SK-N-SH (cell line): Measurements from ENCODE around the gene IL10RA. TPM values are rescaled to one million over a fixed set of nuclear protein-coding genes. Genes with fewer than 3 reads are reported as not detected.

Experiments
- CTCF ChIA-PET: fragments of 300-600, 350-600 bp; formaldehyde crosslinking; extraction: SDS; loops from one replicate; lab custom pipeline; 2021; lab: Yijun Ruan, JAX
- POLR2A ChIA-PET: fragments of 350-600 bp; sonication (Branson Sonifier 250); formaldehyde crosslinking; extraction: SDS; loops from one replicate; lab custom pipeline; 2020; ENCODE audit warnings: antibody characterized with exemption, inconsistent platforms; lab: Yijun Ruan, JAX
- DNase-seq: peaks from one replicate; pipeline ENCODE4 v3.0.0; 2012
- H2AFZ ChIP-seq: fragments of 200-600 bp; sonication (generic); 2 replicates; pipeline ENCODE4 v1.8.1; 2016; ENCODE audit warnings: antibody characterized with exemption, mild to moderate bottlenecking, low read depth
- H3F3A ChIP-seq: fragments of 200-600 bp; sonication (generic); replicated peaks from 2 replicates; pipeline ENCODE3; 2016; ENCODE audit warnings: antibody characterized with exemption, mild to moderate bottlenecking; ENCODE audit not compliant: insufficient read depth
- H3K27ac ChIP-seq, 2 experiments: fragments of 200-500 bp in 1 of 2; fragments of 200-600 bp in 1 of 2; sonication (Bioruptor generic) in 1 of 2; sonication (generic), shearing (Covaris generic) in 1 of 2; 2 replicates each; pipeline versions ENCODE4 v1.5.1 to v1.6.1; 2014 to 2016; ENCODE audit warnings: low read depth in 2 of 2, inconsistent platforms in 1 of 2, low read length in 1 of 2, mild to moderate bottlenecking in 1 of 2, mixed read lengths in 1 of 2
- H3K27me3 ChIP-seq: fragments of 200-600 bp; sonication (generic), shearing (Covaris generic); 2 replicates; pipeline ENCODE4 v1.6.1; 2016; ENCODE audit warnings: mixed run types; ENCODE audit not compliant: insufficient read depth
- H3K36me3 ChIP-seq, 2 experiments: fragments of 200-500 bp in 1 of 2; fragments of 200-600 bp in 1 of 2; sonication (Bioruptor generic) in 1 of 2; sonication (generic) in 1 of 2; replicated peaks in 1 of 2; 2 replicates each; pipeline versions ENCODE3 to v1.5.1; 2014 to 2016; ENCODE audit warnings: low read length in 1 of 2, mild to moderate bottlenecking in 1 of 2; ENCODE audit not compliant: insufficient read depth in 2 of 2, control insufficient read depth in 1 of 2
- H3K4me1 ChIP-seq, 2 experiments: fragments of 200-500 bp in 1 of 2; fragments of 200-600 bp in 1 of 2; sonication (Bioruptor generic) in 1 of 2; sonication (generic), shearing (Covaris generic) in 1 of 2; 2 replicates each; pipeline versions ENCODE4 v1.5.1 to v1.6.1; 2014 to 2016; ENCODE audit warnings: low read depth in 1 of 2, low read length in 1 of 2, mixed run types in 1 of 2; ENCODE audit not compliant: insufficient read depth in 2 of 2, control insufficient read depth in 1 of 2
- H3K4me2 ChIP-seq: fragments of 200-600 bp; sonication (generic), shearing (Covaris generic); 2 replicates; pipeline ENCODE4 v1.6.1; 2017; ENCODE audit warnings: mixed run types
- H3K4me3 ChIP-seq, 2 experiments: fragments of 200-500 bp in 1 of 2; fragments of 200-600 bp in 1 of 2; sonication (Bioruptor generic) in 1 of 2; sonication (generic), shearing (Covaris generic) in 1 of 2; 2 replicates each; pipeline versions ENCODE4 v1.5.1 to v1.8.1; 2014 to 2016; ENCODE audit warnings: low read depth in 2 of 2, inconsistent platforms in 1 of 2, low read length in 1 of 2, mild to moderate bottlenecking in 1 of 2, mixed read lengths in 1 of 2, moderate library complexity in 1 of 2
- H3K79me2 ChIP-seq: fragments of 200-600 bp; sonication (generic); 2 replicates; pipeline ENCODE4 v1.8.1; 2017; ENCODE audit warnings: mild to moderate bottlenecking; ENCODE audit not compliant: insufficient read depth
- H3K9ac ChIP-seq: fragments of 200-600 bp; sonication (generic); 2 replicates; pipeline ENCODE4 v1.6.1; 2017; ENCODE audit warnings: mixed run types
- H3K9me2 ChIP-seq: fragments of 200-600 bp; sonication (generic); 2 replicates; pipeline ENCODE4 v1.6.1; 2017; ENCODE audit warnings: mixed run types
- H3K9me3 ChIP-seq: fragments of 200-600 bp; sonication (generic); 2 replicates; pipeline ENCODE4 v1.6.1; 2017; ENCODE audit warnings: mixed run types, mild to moderate bottlenecking, moderate library complexity
- H4K20me1 ChIP-seq: fragments of 200-600 bp; sonication (generic); 2 replicates; pipeline ENCODE4 v1.6.1; 2017; ENCODE audit warnings: mild to moderate bottlenecking, mixed run types; ENCODE audit not compliant: insufficient read depth
- CHD2 ChIP-seq: fragments of 150-350 bp; IDR thresholded peaks from 2 replicates; pipeline ENCODE4 v1.6.1; 2018; ENCODE audit warnings: low read length; ENCODE audit not compliant: partially characterized antibody
- CTCF ChIP-seq: fragments of 200-600 bp; sonication (generic); IDR thresholded peaks from 2 replicates; pipeline ENCODE4 v1.6.1; 2017; ENCODE audit warnings: antibody characterized with exemption, mild to moderate bottlenecking, moderate library complexity
- ELF1 ChIP-seq: IDR thresholded peaks from 2 replicates; pipeline ENCODE4 v1.4.0; 2012
- FOSL2 ChIP-seq: IDR thresholded peaks from 2 replicates; pipeline ENCODE4 v1.4.0; 2012; ENCODE audit warnings: low read depth, mild to moderate bottlenecking, moderate library complexity, borderline replicate concordance
- FOXJ3 ChIP-seq: sonication (generic); formaldehyde crosslinking; IDR thresholded peaks from 2 replicates; pipeline ENCODE4 v1.5.1; 2020; ENCODE audit warnings: mild to moderate bottlenecking, missing genetic modification reagents
- FOXM1 ChIP-seq: IDR thresholded peaks from 2 replicates; pipeline ENCODE4 v1.4.0; 2012; ENCODE audit warnings: low read depth, mild to moderate bottlenecking
- NRF1 ChIP-seq: IDR thresholded peaks from 2 replicates; pipeline ENCODE4 v1.6.1; 2012; ENCODE audit warnings: low read depth, mild to moderate bottlenecking, low read length
- PBX3 ChIP-seq: IDR thresholded peaks from 2 replicates; pipeline ENCODE4; 2012
- POLR2AphosphoS5 ChIP-seq: IDR thresholded peaks from 2 replicates; pipeline ENCODE4 v1.6.1; 2012; ENCODE audit warnings: low read depth, low read length
- RAD21 ChIP-seq: IDR thresholded peaks from 2 replicates; pipeline ENCODE4 v1.6.1; 2012; ENCODE audit warnings: mild to moderate bottlenecking, low read length
- RCOR1 ChIP-seq: fragments of 150-350 bp; IDR thresholded peaks from 2 replicates; pipeline ENCODE4 v1.6.1; 2017; ENCODE audit warnings: antibody characterized with exemption, low read length
- SMC3 ChIP-seq: IDR thresholded peaks from 2 replicates; pipeline ENCODE4 v1.6.1; 2012; ENCODE audit warnings: low read depth, low read length, improper control_type of control experiment
- TAF1 ChIP-seq: IDR thresholded peaks from 2 replicates; pipeline ENCODE4 v1.6.1; 2012; ENCODE audit warnings: low read depth, mild to moderate bottlenecking, low read length, moderate library complexity, borderline replicate concordance
- USF2 ChIP-seq: fragments of 150-350 bp; IDR thresholded peaks from 2 replicates; pipeline ENCODE4 v1.6.1; 2017; ENCODE audit warnings: antibody characterized with exemption, low read length, low read depth, borderline replicate concordance
- YY1 ChIP-seq: IDR thresholded peaks from 2 replicates; pipeline ENCODE4 v1.4.0; 2012; ENCODE audit warnings: low read depth, mild to moderate bottlenecking
- WGBS: methylation state at CpG from one replicate; pipeline ENCODE4 v1.1.6; 2017; ENCODE audit warnings: low lambda C conversion rate; 5-methylcytosine and 5-hydroxymethylcytosine counted together
- polyA plus RNA-seq, 3 experiments: library from polyadenylated mRNA; depleted of rRNA; stranded (reverse); fragments of >200 nt; gene quantifications; 2 replicates each; pipeline ENCODE4 v1.2.3, GENCODE V29; 2012

The IL10RA gene
- polyA plus RNA-seq, 1 of the 3 experiments (the other 2 are of a cell fraction), result not detected

- peaks cover 0 to 4% of the 10 kb centered on the region in 2 experiments; a peak in 1 of 4 replicates for H3K4me1 ChIP-seq
- peaks cover 5% of the 10 kb centered on the region; the same call in 1 of the 2 replicates for H3K27me3 ChIP-seq
- H3K4me2 ChIP-seq, result no peak overlapping the region
- no peaks in the 10 kb centered on the region for H3K9me2 ChIP-seq
- H3K9ac ChIP-seq, result no peak overlapping the region
- DNase-seq, result peak; percentile 48
- ChIA-PET POLR2A (no interaction called here), CTCF (interaction anchor here (0.6 to 3.0 kb wide), 4 partner anchors 12 to 535 kb away, joined by 3 to 11 read pairs (median 6); no protein-coding TSS in a partner anchor)
- H3K79me2 ChIP-seq, result no peaks in the 10 kb centered on the region
- H3K27ac ChIP-seq, result no peak overlapping the region
- no peak overlapping the region for H3K4me3 ChIP-seq
- H2AFZ ChIP-seq, result no peak overlapping the region
- no peaks in the 10 kb centered on the region for H3F3A ChIP-seq
- H3K9me3 ChIP-seq, result no peaks in the 10 kb centered on the region
- 0% methylated on average over 2 of the region's 4 CpGs for WGBS
- no peak for TF ChIP-seq SMC3
- TF ChIP-seq FOXJ3, result no peak
- no peak for TF ChIP-seq ELF1
- TF ChIP-seq POLR2AphosphoS5, result no peak
- TF ChIP-seq TAF1, result no peak
- no peak for TF ChIP-seq FOXM1
- no peak for TF ChIP-seq CHD2
- TF ChIP-seq RCOR1, result no peak
- no peak for TF ChIP-seq PBX3
- TF ChIP-seq RAD21, result no peak
- TF ChIP-seq CTCF, result no peak
- TF ChIP-seq FOSL2, result no peak
- no peak for TF ChIP-seq NRF1
- no peak for TF ChIP-seq YY1
- TF ChIP-seq USF2, result no peak
- TF ChIP-seq, all 33 proteins: peak for 0
- H4K20me1 ChIP-seq, result no peaks in the 10 kb centered on the region
- no peaks in the 10 kb centered on the region for H3K36me3 ChIP-seq
These were observed 7.2 kb upstream of the IL10RA start for GRCh38 chr11:117978991-117979390.
